ENCODE data around the gene MBOAT2. TPM values are rescaled to one million over a fixed set of nuclear protein-coding genes. Genes with fewer than 3 reads are reported as not detected.

MBOAT2 gene
- total RNA-seq, 2 experiments from 2014 or later = 4.6 to 5.1 TPM

- Mint-ChIP-seq H3K36me3 (ENCODE audit: low read depth) (no peaks in the 10 kb centered on the region), H3K9me3 (no peaks in the 10 kb centered on the region), H3K27ac (no peak overlapping the region), H3K4me1 (peaks cover 2% of the 10 kb centered on the region), H3K4me3 (no peak overlapping the region), H3K27me3 (no peaks in the 10 kb centered on the region)
- CTCF ChIA-PET = no interaction called here
- DNase-seq = no peak
- POLR2A ChIA-PET = no interaction called here
Observed at GRCh38 chr2:8886876-8887275, 116.6 kb downstream of the MBOAT2 start.

- ChIA-PET CTCF (no interaction called here), POLR2A (no interaction called here)
- no peak for DNase-seq
- Mint-ChIP-seq H3K4me1 (peaks cover 2% of the 10 kb centered on the region), H3K9me3 (no peaks in the 10 kb centered on the region), H3K27me3 (no peaks in the 10 kb centered on the region), H3K36me3 (ENCODE audit: low read depth) (no peaks in the 10 kb centered on the region), H3K4me3 (no peak overlapping the region), H3K27ac (no peak overlapping the region)
Observed at GRCh38 chr2:8886202-8886518, 117.3 kb downstream of the MBOAT2 start.

DNA sequence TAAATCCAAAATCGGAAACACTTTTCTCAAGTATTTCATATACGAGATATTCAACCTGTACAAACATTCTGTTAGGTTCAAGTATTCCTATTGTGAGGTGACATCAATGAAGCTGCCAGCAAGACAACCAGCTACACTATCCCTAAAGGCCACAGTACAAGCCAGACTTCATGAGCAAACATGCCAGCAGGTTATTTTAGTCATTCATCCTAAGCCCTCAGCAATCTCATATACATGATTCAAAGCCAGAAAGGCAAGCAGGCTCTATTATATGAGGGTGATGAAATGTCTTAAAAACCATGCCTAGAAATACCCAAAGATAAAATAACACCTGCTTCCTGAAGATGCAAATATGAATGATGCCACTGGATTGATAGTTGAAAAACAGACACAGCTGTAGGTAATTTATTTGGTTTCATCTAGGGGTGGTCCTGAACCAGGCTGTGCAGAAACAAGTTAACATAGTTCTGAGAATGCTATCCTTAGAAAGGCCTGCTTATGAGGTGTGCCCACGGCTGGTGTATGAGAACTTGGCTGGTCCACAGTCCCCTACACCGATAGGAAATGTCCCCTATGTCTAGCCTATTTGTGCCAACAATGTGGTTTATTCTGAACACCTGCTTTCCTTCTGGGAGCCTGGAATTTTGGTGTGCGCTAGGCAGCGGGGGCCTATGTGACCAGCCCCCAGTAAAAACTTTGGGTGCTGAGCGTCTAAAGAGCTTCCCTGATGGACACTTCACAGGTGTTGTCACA, 117.9 kb downstream of the MBOAT2 start:
- Mint-ChIP-seq H3K27me3 (no peaks in the 10 kb centered on the region), H3K9me3 (no peaks in the 10 kb centered on the region), H3K4me1 (peaks cover 2% of the 10 kb centered on the region), H3K27ac (no peak overlapping the region), H3K36me3 (ENCODE audit: low read depth) (no peaks in the 10 kb centered on the region), H3K4me3 (no peak overlapping the region)
- no peak for DNase-seq
- ChIA-PET POLR2A (no interaction called here), CTCF (no interaction called here)

DNA sequence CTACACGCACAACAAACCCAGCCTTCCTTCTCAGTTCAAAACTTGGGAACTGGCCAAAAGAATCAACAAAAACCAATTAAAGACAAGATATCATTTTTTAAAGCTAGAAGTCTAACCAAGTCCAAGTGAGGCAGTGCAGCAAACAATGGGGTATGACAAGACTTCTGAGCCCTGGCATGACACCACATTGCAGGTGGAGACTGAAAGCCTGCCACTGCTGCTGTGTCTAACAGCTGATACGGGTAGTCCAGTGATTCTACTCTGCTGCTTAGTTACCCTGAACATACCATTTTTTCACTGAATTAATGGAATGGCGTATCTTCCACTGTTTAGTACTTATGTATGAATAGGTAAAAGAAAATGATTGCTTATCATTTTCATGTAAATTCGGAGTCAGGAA, 118.7 kb downstream of the MBOAT2 start:
- Mint-ChIP-seq H3K4me3 (no peak overlapping the region), H3K27me3 (no peaks in the 10 kb centered on the region), H3K36me3 (ENCODE audit: low read depth) (no peaks in the 10 kb centered on the region), H3K9me3 (no peaks in the 10 kb centered on the region), H3K4me1 (peaks cover 2% of the 10 kb centered on the region), H3K27ac (no peak overlapping the region)
- DNase-seq = no peak
- POLR2A ChIA-PET = no interaction called here
- CTCF ChIA-PET = no interaction called here

- Mint-ChIP-seq H3K9me3 (no peaks in the 10 kb centered on the region), H3K36me3 (ENCODE audit: low read depth) (no peaks in the 10 kb centered on the region)
Observed at GRCh38 chr2:8882094-8882493, 121.4 kb downstream of the MBOAT2 start.

GRCh38 chr2:8877894-8878293, 125.6 kb downstream of the MBOAT2 start:
- ChIA-PET CTCF (no interaction called here), POLR2A (interaction anchor here (0.8 kb wide), 1 partner anchor 10 kb away, joined by 3 read pairs; no protein-coding TSS in a partner anchor)
- Mint-ChIP-seq H3K36me3 (ENCODE audit: low read depth) (no peaks in the 10 kb centered on the region), H3K4me1 (no peaks in the 10 kb centered on the region), H3K4me3 (no peak overlapping the region), H3K9me3 (no peaks in the 10 kb centered on the region), H3K27me3 (no peaks in the 10 kb centered on the region), H3K27ac (no peak overlapping the region)
- no peak for DNase-seq

More at GRCh38 chr2:8882094-8882493, 121.4 kb downstream of the MBOAT2 start:
- DNase-seq = no peak
- ChIA-PET POLR2A (no interaction called here), CTCF (interaction anchor here (1.4 kb wide), 1 partner anchor 9 kb away, joined by 4 read pairs; no protein-coding TSS in a partner anchor)
- Mint-ChIP-seq H3K4me1 (peaks cover 2% of the 10 kb centered on the region), H3K27me3 (no peaks in the 10 kb centered on the region), H3K27ac (no peak overlapping the region), H3K4me3 (no peak overlapping the region)

DNA sequence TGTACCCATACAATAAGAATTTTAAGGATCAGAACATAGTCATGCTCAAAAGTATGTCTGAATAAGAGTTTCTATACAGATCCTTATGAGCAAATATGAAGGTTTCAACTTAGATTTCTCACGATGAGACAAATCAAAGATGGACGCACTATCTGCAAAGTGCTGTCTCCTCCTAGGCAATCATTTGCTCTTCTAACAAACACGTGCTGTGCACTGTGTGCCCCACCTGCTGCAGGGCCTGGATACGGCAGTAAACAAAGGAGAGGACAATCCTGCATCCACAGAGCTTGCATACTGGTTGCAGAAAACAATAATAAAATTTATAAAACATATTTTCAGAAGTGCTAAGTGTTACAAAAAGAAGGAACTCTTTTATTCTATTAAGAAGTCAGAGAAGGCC, 126.2 kb downstream of the MBOAT2 start:
- CTCF ChIA-PET = no interaction called here
- no peak overlapping the region for H3K4me3 Mint-ChIP-seq
- no peaks in the 10 kb centered on the region for H3K9me3 Mint-ChIP-seq
- no peak overlapping the region for H3K27ac Mint-ChIP-seq
- no peak for DNase-seq
- no peaks in the 10 kb centered on the region for H3K4me1 Mint-ChIP-seq
- H3K27me3 Mint-ChIP-seq = no peaks in the 10 kb centered on the region
- H3K36me3 Mint-ChIP-seq (ENCODE audit: low read depth) = no peaks in the 10 kb centered on the region
- POLR2A ChIA-PET = no interaction called here

DNA sequence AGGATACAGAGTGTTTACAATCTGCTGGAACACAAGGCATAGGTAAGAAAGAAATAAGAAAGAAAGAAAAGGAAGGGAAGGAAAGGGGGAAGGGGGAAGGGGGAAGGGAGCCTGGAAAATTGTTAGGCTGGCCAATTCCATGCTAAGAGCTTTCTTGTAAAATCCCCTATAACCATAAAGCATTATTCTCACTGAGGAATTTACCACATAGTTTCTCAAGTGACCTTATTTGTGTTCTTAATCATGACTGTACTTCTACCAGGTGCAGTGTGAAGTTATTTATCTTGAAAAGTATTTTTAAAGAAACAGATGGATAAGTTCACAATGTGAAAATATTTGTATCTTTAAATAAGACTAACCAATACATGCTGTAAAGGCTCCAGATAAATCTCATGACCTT, 126.9 kb downstream of the MBOAT2 start:
- ChIA-PET CTCF (no interaction called here), POLR2A (no interaction called here)
- Mint-ChIP-seq H3K27ac (no peak overlapping the region), H3K4me1 (no peaks in the 10 kb centered on the region), H3K27me3 (no peaks in the 10 kb centered on the region), H3K4me3 (no peak overlapping the region), H3K36me3 (ENCODE audit: low read depth) (no peaks in the 10 kb centered on the region), H3K9me3 (no peaks in the 10 kb centered on the region)
- no peak for DNase-seq

- H3K4me3 Mint-ChIP-seq = no peak overlapping the region
- no peak overlapping the region for H3K27ac Mint-ChIP-seq
- H3K9me3 Mint-ChIP-seq = no peaks in the 10 kb centered on the region
- H3K27me3 Mint-ChIP-seq = no peaks in the 10 kb centered on the region
- DNase-seq = no peak
- POLR2A ChIA-PET = no interaction called here
- H3K4me1 Mint-ChIP-seq = no peaks in the 10 kb centered on the region
- CTCF ChIA-PET = interaction anchor here (0.7 to 1.7 kb wide), 8 partner anchors 9 to 270 kb away, joined by 3 to 7 read pairs (median 4); no protein-coding TSS in a partner anchor
- no peaks in the 10 kb centered on the region for H3K36me3 Mint-ChIP-seq (ENCODE audit: low read depth)
Observed at GRCh38 chr2:8872821-8873432, 130.6 kb downstream of the MBOAT2 start.

DNA sequence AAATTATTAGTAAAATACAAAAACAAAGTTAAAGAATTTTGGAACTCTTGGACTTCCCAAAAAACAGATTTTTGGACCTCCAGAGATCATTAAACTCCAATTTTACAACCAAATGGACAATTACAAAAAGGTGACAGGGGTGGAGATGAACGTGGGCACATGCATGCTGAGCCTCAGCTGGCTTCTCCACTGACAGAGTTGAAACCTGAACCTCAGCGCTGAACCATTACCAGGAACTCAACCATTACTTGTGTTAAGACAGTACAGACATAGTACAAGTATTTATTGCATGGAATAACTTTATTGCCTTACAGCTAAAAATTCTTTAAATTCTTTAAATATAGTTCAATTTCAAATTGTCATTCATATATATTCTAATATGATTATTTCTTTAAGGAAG, 133.0 kb downstream of the MBOAT2 start:
- no peaks in the 10 kb centered on the region for H3K36me3 Mint-ChIP-seq (ENCODE audit: low read depth)
- no peaks in the 10 kb centered on the region for H3K4me1 Mint-ChIP-seq
- H3K27me3 Mint-ChIP-seq = no peaks in the 10 kb centered on the region
- H3K27ac Mint-ChIP-seq = no peak overlapping the region
- no peaks in the 10 kb centered on the region for H3K9me3 Mint-ChIP-seq
- ChIA-PET POLR2A (no interaction called here), CTCF (interaction anchor here (1.4 kb wide), 1 partner anchor 15 kb away, joined by 3 read pairs; no protein-coding TSS in a partner anchor)
- H3K4me3 Mint-ChIP-seq = no peak overlapping the region
- DNase-seq = no peak

- DNase-seq = no peak
- Mint-ChIP-seq H3K27me3 (no peaks in the 10 kb centered on the region), H3K36me3 (ENCODE audit: low read depth) (no peaks in the 10 kb centered on the region), H3K27ac (no peak overlapping the region), H3K4me1 (no peaks in the 10 kb centered on the region), H3K4me3 (no peak overlapping the region), H3K9me3 (no peaks in the 10 kb centered on the region)
- CTCF ChIA-PET = interaction anchor here (0.6 kb wide), 1 partner anchor 12 kb away, joined by 4 read pairs; no protein-coding TSS in a partner anchor
- POLR2A ChIA-PET = interaction anchor here (1.3 kb wide), 1 partner anchor 11 kb away, joined by 3 read pairs; no protein-coding TSS in a partner anchor
Observed at GRCh38 chr2:8867363-8867762, 136.1 kb downstream of the MBOAT2 start.

GRCh38 chr2:8863331-8863953, 140.0 kb downstream of the MBOAT2 start:
- Mint-ChIP-seq H3K27ac (no peak overlapping the region), H3K4me3 (no peak overlapping the region), H3K27me3 (peaks cover 2% of the 10 kb centered on the region), H3K9me3 (no peaks in the 10 kb centered on the region), H3K36me3 (ENCODE audit: low read depth) (no peaks in the 10 kb centered on the region), H3K4me1 (peaks cover 3% of the 10 kb centered on the region)
- ChIA-PET POLR2A (no interaction called here), CTCF (interaction anchor here (1.6 kb wide), 1 partner anchor 9 kb away, joined by 7 read pairs; no protein-coding TSS in a partner anchor)
- no peak for DNase-seq

DNA sequence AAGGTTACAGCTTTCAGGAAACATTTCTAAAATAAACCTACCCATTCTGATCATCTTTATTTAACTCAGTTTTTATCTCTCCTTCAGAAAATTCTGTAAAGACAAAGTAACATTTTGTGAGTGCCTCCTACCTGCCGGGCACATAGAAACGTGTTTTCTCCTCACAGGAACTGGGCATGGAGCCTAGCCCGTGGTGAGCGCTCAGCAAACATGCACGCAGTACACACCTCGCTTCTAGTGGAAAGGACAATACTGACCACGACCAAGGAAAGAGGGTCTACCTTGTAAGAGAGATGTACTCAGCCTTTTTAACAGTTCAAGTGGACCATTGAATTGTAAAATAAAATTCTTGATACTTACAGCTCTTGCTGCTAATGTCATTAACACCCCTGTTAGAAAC, 141.3 kb downstream of the MBOAT2 start:
- no peaks in the 10 kb centered on the region for H3K9me3 Mint-ChIP-seq
- H3K4me1 Mint-ChIP-seq = peaks cover 3% of the 10 kb centered on the region

More for the DNA sequence above, 141.3 kb downstream of the MBOAT2 start:
- ChIA-PET POLR2A (no interaction called here), CTCF (no interaction called here)
- Mint-ChIP-seq H3K4me3 (no peak overlapping the region), H3K27ac (no peak overlapping the region), H3K27me3 (peaks cover 2% of the 10 kb centered on the region), H3K36me3 (ENCODE audit: low read depth) (no peaks in the 10 kb centered on the region)
- no peak for DNase-seq
